NCI-H2029 (cell line): Measurements from ENCODE around the gene FHIP1B.
"Not testable (repeated sequence)": the region's sequence is repeated elsewhere in the genome, so short reads cannot be mapped to it uniquely, and the experiment has no call there.

ENCODE experiments used
- DNase-seq: peaks from one replicate; lab custom pipeline; 2025; lab: John Stamatoyannopoulos, UW

The FHIP1B gene

GRCh38 chr11:6234387-6235107, at the start of gene FHIP1B:
TSS of gene FHIP1B (minus strand) at chr11:6234636. CDS start at chr11:6224516, 10,120 bp downstream.
- peak; percentile 99 for DNase-seq

- DNase-seq, result no peak
Measured at GRCh38 chr11:6283453-6284023, 49.1 kb upstream of the FHIP1B start.

GRCh38 chr11:6280809-6281208, 46.4 kb upstream of the FHIP1B start:
- DNase-seq, result not testable (repeated sequence)

GRCh38 chr11:6273188-6273587, 38.8 kb upstream of the FHIP1B start:
- no peak for DNase-seq

- DNase-seq, result no peak
Measured at GRCh38 chr11:6271598-6271997, 37.2 kb upstream of the FHIP1B start.

- DNase-seq, result no peak
Measured at GRCh38 chr11:6270584-6271246, 36.3 kb upstream of the FHIP1B start.

- DNase-seq, result no peak
Measured at GRCh38 chr11:6269994-6270393, 35.6 kb upstream of the FHIP1B start.

- no peak for DNase-seq
Measured at GRCh38 chr11:6268820-6269219, 34.4 kb upstream of the FHIP1B start.

GRCh38 chr11:6263662-6264061, 29.2 kb upstream of the FHIP1B start:
- DNase-seq, result no peak

GRCh38 chr11:6260207-6260726, 25.8 kb upstream of the FHIP1B start:
- DNase-seq, result no peak

- DNase-seq, result peak; percentile 6
Measured at GRCh38 chr11:6258571-6259081, 24.2 kb upstream of the FHIP1B start.

GRCh38 chr11:6258141-6258540, 23.7 kb upstream of the FHIP1B start:
- DNase-seq, result no peak

GRCh38 chr11:6253197-6253596, 18.8 kb upstream of the FHIP1B start:
- no peak for DNase-seq

GRCh38 chr11:6251990-6252473, 17.6 kb upstream of the FHIP1B start:
- peak; percentile 31 for DNase-seq

GRCh38 chr11:6251120-6251733, 16.8 kb upstream of the FHIP1B start:
- DNase-seq, result peak; percentile 3

- DNase-seq, result peak; percentile 48
Measured at GRCh38 chr11:6249770-6250555, 15.5 kb upstream of the FHIP1B start.

- not testable (repeated sequence) for DNase-seq
Measured at GRCh38 chr11:6248897-6249296, 14.5 kb upstream of the FHIP1B start.

GRCh38 chr11:6248248-6248647, 13.8 kb upstream of the FHIP1B start:
- no peak for DNase-seq

- no peak for DNase-seq
Measured at GRCh38 chr11:6245536-6245935, 11.1 kb upstream of the FHIP1B start.

GRCh38 chr11:6241316-6241715, 6.9 kb upstream of the FHIP1B start:
- no peak for DNase-seq

GRCh38 chr11:6240781-6241180, 6.3 kb upstream of the FHIP1B start:
- no peak for DNase-seq
